Measurements from ENCODE around the gene ACAP3. TPM values are rescaled to one million over a fixed set of nuclear protein-coding genes. Genes with fewer than 3 reads are reported as not detected.

ACAP3 gene
- total and polyA plus RNA-seq, 2 of the 4 experiments (the other 2 are of a cell fraction) = 13.3 to 58.2 TPM

- WGBS, 2 experiments (ENCODE audit: extremely low coverage in 2 of 2, insufficient read length in 1 of 2) = 94% methylated on average over 9 of the region's 23 CpGs; no CpG with 5 or more reads in 1 of the 2 experiments
Observed at GRCh38 chr1:1340185-1340584, 32.5 kb upstream of the ACAP3 start.

More at GRCh38 chr1:1340185-1340584, 32.5 kb upstream of the ACAP3 start:
- Histone ChIP-seq H3K18ac (ENCODE audit: low read depth, low read length) (no peak overlapping the region), H4K8ac (ENCODE audit: low read depth in 2 of 2, low read length in 2 of 2) (no peak overlapping the region), H2AK9ac (replicated peaks; ENCODE audit: low read depth, low read length, poor library complexity) (no peak overlapping the region), H2AFZ (replicated peaks; ENCODE audit: low read length, poor library complexity) (no peak overlapping the region), H3K27ac (ENCODE audit: insufficient read depth, low read length) (no peak overlapping the region), H2BK120ac (ENCODE audit: low read depth, low read length) (no peak overlapping the region), H3K4ac (ENCODE audit: low read depth, low read length) (no peak overlapping the region), H3K14ac (replicated peaks; ENCODE audit: low read depth, low read length) (no peak overlapping the region), H3K9me1 (ENCODE audit: insufficient read depth, low read length) (peaks cover 13% of the 10 kb centered on the region), H3K4me1 (ENCODE audit: control insufficient read depth, insufficient read depth, low read length) (peaks cover 5% of the 10 kb centered on the region), H4K91ac (ENCODE audit: insufficient read depth, low read depth, low read length) (no peak overlapping the region), H4K5ac (ENCODE audit: low read depth, low read length) (no peak overlapping the region), H3K4me3 (ENCODE audit: insufficient read depth, low read depth, low read length) (no peak overlapping the region), H3K23ac (ENCODE audit: low read depth, low read length) (no peak overlapping the region), H3K79me1 (ENCODE audit: low read depth in 1 of 2, low read length in 2 of 2) (peaks cover 12 to 40% of the 10 kb centered on the region in 2 experiments), H2BK15ac (ENCODE audit: low read depth, low read length) (no peak overlapping the region), H3K9ac (ENCODE audit: low read depth, low read length) (no peak overlapping the region), H3K9me3 (ENCODE audit: control insufficient read depth, insufficient read depth, low read length) (no peaks in the 10 kb centered on the region), H3K4me2 (ENCODE audit: low read depth, low read length) (no peak overlapping the region), H4K20me1 (ENCODE audit: insufficient read depth, low read length) (peaks cover 40% of the 10 kb centered on the region), H3K36me3 (ENCODE audit: control insufficient read depth, insufficient read depth, low read length) (peaks cover 43% of the 10 kb centered on the region), H2AK5ac (ENCODE audit: low read depth, low read length) (no peak overlapping the region), H3K56ac (ENCODE audit: extremely low read depth, insufficient read depth, low read length) (no peak overlapping the region), H2BK20ac (ENCODE audit: low read depth, low read length) (no peak overlapping the region), H2BK5ac (ENCODE audit: low read depth, low read length, poor library complexity, severe bottlenecking) (no peak overlapping the region), H3K27me3 (ENCODE audit: control insufficient read depth, insufficient read depth, low read length) (no peaks in the 10 kb centered on the region)
- in situ Hi-C loops (cut with MboI; ENCODE audit: low sequenced_read_pairs) (no loop called here), dilution Hi-C loops (cut with HindIII; ENCODE audit: low sequenced_read_pairs, unreplicated experiment) (no loop called here), intact Hi-C loops (cut with micrococcal nuclease) (no loop called here)
- no TSS peak for BruUV-seq (replicated peaks)
- ATAC-seq (ENCODE audit: low read depth) (no peak), DNase-seq (no peak)
- POLR2A ChIA-PET (ENCODE audit: unreplicated experiment) = no interaction called here
- CTCF ChIA-PET = no interaction called here
- TF ChIP-seq CHD1 (IDR thresholded peaks at IDR 0.05; ENCODE audit: low read depth, low read length) = no peak
- TF ChIP-seq CEBPB (IDR thresholded peaks at IDR 0.05; ENCODE audit: low read depth, low read length) = no peak
- TF ChIP-seq RCOR1 (IDR thresholded peaks at IDR 0.05; ENCODE audit: insufficient replicate concordance, low read length) = no peak
- TF ChIP-seq FOS (IDR thresholded peaks at IDR 0.05; ENCODE audit: low read depth, low read length) = no peak
- TF ChIP-seq MXI1 (IDR thresholded peaks at IDR 0.05; ENCODE audit: borderline replicate concordance, low read depth, low read length) = no peak
- TF ChIP-seq RFX5 (IDR thresholded peaks at IDR 0.05; ENCODE audit: low read depth, low read length) = no peak
- no peak for TF ChIP-seq MAZ (IDR thresholded peaks at IDR 0.05; ENCODE audit: borderline replicate concordance, low read depth, low read length)
- no peak for TF ChIP-seq MAFK (IDR thresholded peaks at IDR 0.05; ENCODE audit: low read depth, low read length)
- no peak for TF ChIP-seq BHLHE40 (IDR thresholded peaks at IDR 0.05; ENCODE audit: low read depth, low read length)
- no peak for TF ChIP-seq RAD21 (IDR thresholded peaks at IDR 0.05; ENCODE audit: low read length)
- TF ChIP-seq NFE2L2 (IDR thresholded peaks at IDR 0.05; ENCODE audit: low read depth, low read length) = no peak
- TF ChIP-seq CTCF (conservative IDR thresholded peaks at IDR 0.05; ENCODE audit: low read depth, low read length) = no peak
